Neural crest cell (in vitro differentiated cells): ENCODE data around the gene CDH13. TPM values are rescaled to one million over a fixed set of nuclear protein-coding genes. Genes with fewer than 3 reads are reported as not detected.

Source experiments
- DNase-seq: peaks from one replicate; pipeline ENCODE4 v3.0.0; 2021; ENCODE audit warnings: low read depth, mixed read lengths, low spot score
- H3K27ac Mint-ChIP-seq: one replicate; pipeline ENCODE4 v1.8.0; 2021; ENCODE audit warnings: mild to moderate bottlenecking, mixed read lengths; ENCODE audit not compliant: unreplicated experiment
- H3K27me3 Mint-ChIP-seq: 2 replicates; pipeline ENCODE4 v1.8.0; 2021; ENCODE audit warnings: low read depth, mild to moderate bottlenecking, mixed read lengths
- H3K36me3 Mint-ChIP-seq: 2 replicates; pipeline ENCODE4 v1.8.0; 2021; ENCODE audit warnings: low read depth, mild to moderate bottlenecking, mixed read lengths
- H3K4me1 Mint-ChIP-seq: 2 replicates; pipeline ENCODE4 v1.8.0; 2021; ENCODE audit warnings: mixed read lengths
- H3K4me3 Mint-ChIP-seq: one replicate; pipeline ENCODE4 v1.8.0; 2021; ENCODE audit warnings: mild to moderate bottlenecking, mixed read lengths
- H3K9me3 Mint-ChIP-seq: 2 replicates; pipeline ENCODE4 v1.8.0; 2021; ENCODE audit warnings: mixed read lengths
- CTCF ChIP-seq: fragments of 200-600 bp; sonication (generic); conservative IDR thresholded peaks from 2 replicates; pipeline ENCODE4 v1.5.0; 2021; ENCODE audit warnings: antibody characterized with exemption, mild to moderate bottlenecking
- total RNA-seq: library from RNA; stranded (reverse); gene quantifications from 2 replicates; pipeline ENCODE4 v1.2.1, GENCODE V29; 2021

The CDH13 gene
- total RNA-seq, 1 donor from 2014 or later: 1.1 TPM

GRCh38 chr16:83720981-83721380 lies 1094.2 kb downstream of the CDH13 start:
- H3K4me1 Mint-ChIP-seq: peaks cover 17% of the 10 kb centered on the region

GRCh38 chr16:83721676-83722075 lies 1094.9 kb downstream of the CDH13 start:
- no peak overlapping the region for H3K4me3 Mint-ChIP-seq
- no peaks in the 10 kb centered on the region for H3K36me3 Mint-ChIP-seq
- H3K27me3 Mint-ChIP-seq: peaks cover 5% of the 10 kb centered on the region
- peak overlapping the region; percentile 72 for H3K27ac Mint-ChIP-seq
- peaks cover 7% of the 10 kb centered on the region for H3K9me3 Mint-ChIP-seq
- no peak for TF ChIP-seq CTCF
- H3K4me1 Mint-ChIP-seq: peaks cover 17% of the 10 kb centered on the region
- no peak for DNase-seq

More at GRCh38 chr16:83720981-83721380, 1094.2 kb downstream of the CDH13 start:
- no peak for DNase-seq
- Mint-ChIP-seq H3K9me3 (peaks cover 7% of the 10 kb centered on the region), H3K27ac (no peak overlapping the region), H3K4me3 (no peak overlapping the region), H3K36me3 (no peaks in the 10 kb centered on the region), H3K27me3 (peaks cover 5% of the 10 kb centered on the region)
- no peak for TF ChIP-seq CTCF

- H3K4me1 Mint-ChIP-seq: peaks cover 11% of the 10 kb centered on the region
- no peak overlapping the region for H3K4me3 Mint-ChIP-seq
- peaks cover 7% of the 10 kb centered on the region for H3K27me3 Mint-ChIP-seq
- peaks cover 11% of the 10 kb centered on the region for H3K9me3 Mint-ChIP-seq
- H3K36me3 Mint-ChIP-seq: no peaks in the 10 kb centered on the region
- DNase-seq: no peak
- peak overlapping the region; percentile 72 for H3K27ac Mint-ChIP-seq
- TF ChIP-seq CTCF: no peak
Observed at GRCh38 chr16:83722456-83723183, 1095.9 kb downstream of the CDH13 start.

DNA sequence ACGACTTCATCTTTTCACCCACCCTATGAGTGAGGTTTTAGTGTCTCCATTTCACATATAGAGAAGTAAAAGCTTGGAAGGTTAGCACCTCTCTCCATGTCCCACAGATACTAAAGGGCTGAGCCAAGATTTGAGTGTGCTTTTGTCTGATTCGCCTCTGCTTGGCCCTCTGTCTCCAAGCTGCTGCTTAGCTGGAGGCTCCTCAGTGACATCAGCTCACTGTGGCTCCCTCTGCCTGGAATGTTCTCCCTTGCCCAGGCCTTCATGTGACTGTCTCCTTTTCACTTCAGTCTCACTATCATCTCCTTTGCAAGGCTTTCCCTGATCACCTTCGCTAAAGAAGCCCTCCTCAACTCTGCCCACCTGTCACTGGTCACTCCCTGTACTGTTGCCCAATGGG lies 1096.5 kb downstream of the CDH13 start:
- peaks cover 7% of the 10 kb centered on the region for H3K27me3 Mint-ChIP-seq
- H3K36me3 Mint-ChIP-seq: no peaks in the 10 kb centered on the region
- no peak overlapping the region for H3K4me3 Mint-ChIP-seq
- no peak overlapping the region for H3K27ac Mint-ChIP-seq
- no peak for DNase-seq
- TF ChIP-seq CTCF: no peak
- H3K4me1 Mint-ChIP-seq: peaks cover 5% of the 10 kb centered on the region
- peaks cover 9% of the 10 kb centered on the region for H3K9me3 Mint-ChIP-seq

DNA sequence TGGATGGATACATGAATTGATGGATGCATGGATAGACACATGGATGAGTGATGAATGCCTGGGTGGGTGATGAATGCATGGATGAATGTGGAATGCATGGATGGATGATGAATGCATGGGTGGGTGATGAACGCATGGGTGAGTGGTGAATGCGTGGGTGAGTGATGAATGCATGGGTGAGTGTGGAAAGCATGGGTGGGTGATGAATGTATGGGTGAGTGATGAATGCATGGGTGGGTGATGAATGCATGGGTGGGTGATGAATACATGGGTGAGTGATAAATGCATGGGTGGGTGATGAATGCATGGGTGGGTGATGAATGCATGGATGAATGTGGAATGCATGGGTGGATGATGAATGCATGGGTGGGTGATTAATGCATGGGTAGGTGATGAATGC lies 1097.1 kb downstream of the CDH13 start:
- Mint-ChIP-seq H3K27ac (no peak overlapping the region), H3K9me3 (peaks cover 9% of the 10 kb centered on the region), H3K4me3 (no peak overlapping the region), H3K27me3 (peaks cover 7% of the 10 kb centered on the region), H3K36me3 (no peaks in the 10 kb centered on the region), H3K4me1 (no peaks in the 10 kb centered on the region)
- DNase-seq: no peak
- no peak for TF ChIP-seq CTCF
